H1 (cell line): ENCODE measurements around the gene SIGLEC15. TPM values are rescaled to one million over a fixed set of nuclear protein-coding genes. Genes with fewer than 3 reads are reported as not detected.

Experiments
- CTCF ChIA-PET: fragments of 300-600 bp; sonication (Branson Sonifier 250); formaldehyde crosslinking; loops from one replicate; lab custom pipeline; 2021; ENCODE audit not compliant: partially characterized antibody; lab: Charles Lee
- POLR2A ChIA-PET: fragments of 300-600 bp; sonication (Branson Sonifier 250); formaldehyde crosslinking; loops from one replicate; lab custom pipeline; 2021; ENCODE audit warnings: inconsistent platforms; ENCODE audit not compliant: partially characterized antibody; lab: Charles Lee
- DNase-seq, 2 experiments: peaks; one replicate each; pipeline versions ENCODE4 v3.0.0 to v3.0.0-alpha.2; 2010 to 2022; ENCODE audit warnings: low spot score in 2 of 2, low read depth in 1 of 2, mixed read lengths in 1 of 2
- FAIRE-seq: peaks from 2 replicates; lab custom pipeline; 2011; peaks lifted over from hg19 to GRCh38; lab: Jason Lieb, UNC
- H2AFZ ChIP-seq: 2 replicates; pipeline ENCODE4 v1.8.1; 2012; ENCODE audit warnings: low read length, inconsistent platforms
- H2AK5ac ChIP-seq: 2 replicates; pipeline ENCODE4 v1.6.1; 2013; ENCODE audit warnings: low read depth, low read length
- H2BK120ac ChIP-seq: replicated peaks from 2 replicates; pipeline ENCODE3; 2013; ENCODE audit warnings: low read depth, low read length, inconsistent platforms
- H2BK12ac ChIP-seq: 2 replicates; pipeline ENCODE4 v1.6.1; 2013; ENCODE audit warnings: low read depth, low read length
- H2BK15ac ChIP-seq: 2 replicates; pipeline ENCODE4 v1.6.1; 2013; ENCODE audit warnings: low read length
- H2BK20ac ChIP-seq: 2 replicates; pipeline ENCODE4 v1.6.1; 2013; ENCODE audit warnings: low read length
- H2BK5ac ChIP-seq: 2 replicates; pipeline ENCODE4 v1.6.1; 2013; ENCODE audit warnings: low read depth, low read length
- H3K14ac ChIP-seq: 2 replicates; pipeline ENCODE4 v1.6.1; 2013; ENCODE audit warnings: inconsistent platforms; ENCODE audit not compliant: insufficient read length
- H3K18ac ChIP-seq: 2 replicates; pipeline ENCODE4 v1.6.1; 2013; ENCODE audit warnings: low read length; ENCODE audit errors: extremely low read depth
- H3K23ac ChIP-seq: 2 replicates; pipeline ENCODE4 v1.6.1; 2013; ENCODE audit warnings: inconsistent platforms; ENCODE audit not compliant: insufficient read length
- H3K23me2 ChIP-seq: 2 replicates; pipeline ENCODE4 v1.6.1; 2013; ENCODE audit warnings: low read depth, low read length
- H3K27ac ChIP-seq: 2 replicates; pipeline ENCODE4 v1.6.1; 2011; ENCODE audit warnings: low read depth, low read length, inconsistent platforms
- H3K27me3 ChIP-seq, 4 experiments: replicated peaks in 1 of 4; 1 replicate in 1 of 4; 2 replicates in 3 of 4; pipeline versions ENCODE4 v1.6.1 to v1.8.1; 2011 to 2013; ENCODE audit warnings: low read length in 3 of 4, mild to moderate bottlenecking in 3 of 4, inconsistent platforms in 2 of 4, mixed read lengths in 2 of 4, moderate library complexity in 1 of 4; ENCODE audit not compliant: control insufficient read depth in 3 of 4, insufficient read depth in 3 of 4; ENCODE audit errors: extremely low read depth in 1 of 4
- H3K36me3 ChIP-seq, 4 experiments: 2 replicates each; pipeline versions ENCODE4 v1.6.1 to v1.8.1; 2011 to 2013; ENCODE audit warnings: mild to moderate bottlenecking in 4 of 4, low read length in 3 of 4, moderate library complexity in 2 of 4, control low read depth in 1 of 4, inconsistent platforms in 1 of 4; ENCODE audit not compliant: insufficient read depth in 4 of 4, control insufficient read depth in 2 of 4
- H3K4ac ChIP-seq: replicated peaks from 2 replicates; pipeline ENCODE3; 2013; ENCODE audit warnings: low read length, low read depth, mixed read lengths, inconsistent platforms; ENCODE audit not compliant: insufficient read length
- H3K4me1 ChIP-seq, 4 experiments: replicated peaks in 1 of 4; 1 replicate in 1 of 4; 2 replicates in 3 of 4; pipeline versions ENCODE4 v1.6.1 to v1.8.1; 2011 to 2013; ENCODE audit warnings: low read length in 3 of 4, inconsistent platforms in 2 of 4, mixed read lengths in 1 of 4; ENCODE audit not compliant: insufficient read depth in 4 of 4, control insufficient read depth in 3 of 4
- H3K4me2 ChIP-seq, 2 experiments: 2 replicates each; pipeline versions ENCODE4 v1.6.1 to v1.8.1; 2011 to 2013; ENCODE audit warnings: low read depth in 2 of 2, low read length in 2 of 2, control low read depth in 1 of 2, inconsistent platforms in 1 of 2, mild to moderate bottlenecking in 1 of 2; ENCODE audit not compliant: insufficient read depth in 1 of 2
- H3K4me3 ChIP-seq, 4 experiments: fragments of 200-600, 300-600 bp in 1 of 4; sonication (generic), shearing (Covaris generic), sonication (Bioruptor Twin) in 1 of 4; 2 replicates each; pipeline versions ENCODE4 v1.5.1 to v1.8.1; 2011 to 2016; ENCODE audit warnings: low read length in 4 of 4, low read depth in 3 of 4, control low read depth in 2 of 4, inconsistent platforms in 2 of 4, mild to moderate bottlenecking in 2 of 4, mixed read lengths in 1 of 4, moderate library complexity in 1 of 4; ENCODE audit not compliant: insufficient read depth in 2 of 4; ENCODE audit errors: extremely low read depth in 1 of 4
- H3K56ac ChIP-seq: replicated peaks from 2 replicates; pipeline ENCODE3; 2013; ENCODE audit warnings: low read depth, mild to moderate bottlenecking, mixed read lengths, low read length, inconsistent platforms; ENCODE audit not compliant: insufficient read length
- H3K79me1 ChIP-seq: 2 replicates; pipeline ENCODE4 v1.6.1; 2013; ENCODE audit warnings: low read depth, low read length, control low read depth
- H3K79me2 ChIP-seq, 2 experiments: 2 replicates each; pipeline versions ENCODE4 v1.6.1 to v1.8.1; 2012 to 2013; ENCODE audit warnings: low read length in 2 of 2, mild to moderate bottlenecking in 2 of 2, inconsistent platforms in 1 of 2; ENCODE audit not compliant: insufficient read depth in 2 of 2, control insufficient read depth in 1 of 2
- H3K9ac ChIP-seq, 4 experiments: replicated peaks in 1 of 4; 1 replicate in 1 of 4; 2 replicates in 3 of 4; pipeline versions ENCODE4 v1.6.1 to v1.8.1; 2011 to 2013; ENCODE audit warnings: low read depth in 3 of 4, low read length in 3 of 4, control low read depth in 2 of 4, mild to moderate bottlenecking in 2 of 4, moderate library complexity in 2 of 4, inconsistent platforms in 1 of 4; ENCODE audit errors: extremely low read depth in 1 of 4
- H3K9me3 ChIP-seq, 2 experiments: 2 replicates each; pipeline versions ENCODE4 v1.6.1 to v1.8.1; 2012 to 2013; ENCODE audit warnings: mild to moderate bottlenecking in 2 of 2, moderate library complexity in 2 of 2, control low read depth in 1 of 2, inconsistent platforms in 1 of 2, low read depth in 1 of 2, low read length in 1 of 2, mixed read lengths in 1 of 2; ENCODE audit not compliant: insufficient read depth in 2 of 2
- H4K20me1 ChIP-seq, 2 experiments: replicated peaks in 1 of 2; 2 replicates each; pipeline versions ENCODE3 to v1.8.1; 2011 to 2013; ENCODE audit warnings: inconsistent platforms in 2 of 2, low read length in 2 of 2, mild to moderate bottlenecking in 1 of 2; ENCODE audit not compliant: insufficient read depth in 2 of 2, control insufficient read depth in 1 of 2
- H4K5ac ChIP-seq: 2 replicates; pipeline ENCODE4 v1.6.1; 2013; ENCODE audit warnings: low read length, low read depth, mixed read lengths, inconsistent platforms; ENCODE audit not compliant: insufficient read length
- H4K8ac ChIP-seq: 2 replicates; pipeline ENCODE4 v1.8.0; 2013; ENCODE audit warnings: mild to moderate bottlenecking, moderate library complexity, low read length, inconsistent platforms; ENCODE audit not compliant: insufficient read depth; ENCODE audit errors: extremely low read depth
- H4K91ac ChIP-seq: replicated peaks from 2 replicates; pipeline ENCODE3; 2013; ENCODE audit warnings: low read length, mixed read lengths, inconsistent platforms; ENCODE audit not compliant: insufficient read length
- BACH1 ChIP-seq: IDR thresholded peaks from 2 replicates; pipeline ENCODE4 v1.6.1; 2012; ENCODE audit warnings: low read length, improper control_type of control experiment
- EP300 ChIP-seq, 2 experiments: IDR thresholded peaks; 1 replicate in 1 of 2; 2 replicates in 1 of 2; pipeline ENCODE4 v1.6.1; 2011 to 2012; ENCODE audit warnings: low read depth in 2 of 2, low read length in 2 of 2, mild to moderate bottlenecking in 2 of 2, borderline replicate concordance in 1 of 2, inconsistent platforms in 1 of 2, moderate library complexity in 1 of 2
- FOSL1 ChIP-seq: IDR thresholded peaks from 2 replicates; pipeline ENCODE4 v1.6.1; 2011; ENCODE audit warnings: mild to moderate bottlenecking, low read depth, low read length, moderate library complexity; ENCODE audit not compliant: insufficient read depth
- NANOG ChIP-seq: IDR thresholded peaks from 2 replicates; pipeline ENCODE4 v1.6.1; 2011; ENCODE audit warnings: low read length, low read depth, mild to moderate bottlenecking, inconsistent platforms; ENCODE audit not compliant: insufficient read depth, poor library complexity, severe bottlenecking
- RBBP5 ChIP-seq: IDR thresholded peaks from 2 replicates; pipeline ENCODE4 v1.7.1; 2012; ENCODE audit warnings: low read depth, mild to moderate bottlenecking, inconsistent platforms, low read length, moderate library complexity, borderline replicate concordance
- RNF2 ChIP-seq: fragments of 200-900, 300-1000 bp; sonication (generic); IDR thresholded peaks from 2 replicates; pipeline ENCODE4 v1.7.1; 2016; ENCODE audit warnings: borderline replicate concordance, low read depth, mild to moderate bottlenecking, antibody characterized with exemption, low read length; ENCODE audit not compliant: poor library complexity, severe bottlenecking; ENCODE audit errors: missing control alignments
- SAP30 ChIP-seq: fragments of 300-600 bp; sonication (generic); IDR thresholded peaks from 2 replicates; pipeline ENCODE4 v1.7.1; 2012; ENCODE audit warnings: low read length, moderate library complexity, mild to moderate bottlenecking, inconsistent platforms; ENCODE audit not compliant: insufficient read depth, insufficient replicate concordance
- WGBS, 2 experiments: shearing (Covaris generic) in 1 of 2; methylation state at CpG; one replicate each; pipeline versions ENCODE4 v1.1.6 to v1.1.7; 2013 to 2015; ENCODE audit warnings: low lambda C conversion rate in 2 of 2, mixed read lengths in 2 of 2, inconsistent platforms in 1 of 2, low coverage in 1 of 2, missing lambda C conversion rate in 1 of 2; ENCODE audit not compliant: insufficient replicate concordance in 2 of 2, insufficient coverage in 1 of 2, insufficient read length in 1 of 2; ENCODE audit errors: extremely low coverage in 1 of 2, missing lambda C conversion rate in 1 of 2; 5-methylcytosine and 5-hydroxymethylcytosine counted together
- polyA plus RNA-seq, 7 experiments: library from polyadenylated mRNA; depleted of rRNA in 3 of 7; stranded (reverse) in 5 of 7; unstranded in 2 of 7; fragments of >200 nt in 5 of 7; fragments of 200-250 nt in 2 of 7; gene quantifications; 1 replicate in 5 of 7; 2 replicates in 1 of 7; 4 replicates in 1 of 7; pipeline versions ENCODE4 v1.2.1 to v1.2.3, GENCODE V29; 2011 to 2013; ENCODE audit warnings: missing spikeins in 2 of 7, mixed read lengths in 2 of 7
- total RNA-seq: library from RNA; stranded (reverse); fragmentation: NEBNext Ultra II Directional; extraction: Animal tissue kit (Norgen Biotek cat#: 25700); gene quantifications from 2 replicates; pipeline ENCODE4 v1.2.1, GENCODE V29; 2021

SIGLEC15 gene
- total and polyA plus RNA-seq, 2 of the 8 experiments (the other 6 are each of a cell fraction or from before 2014, with no cell fraction given), result 0.20 to 0.37 TPM

GRCh38 chr18:45849529-45849928 is 24.1 kb downstream of the SIGLEC15 start:
- Histone ChIP-seq H3K4me2 (no peak overlapping the region), H4K5ac (no peak overlapping the region), H3K79me1 (no peaks in the 10 kb centered on the region), H3K27ac (no peak overlapping the region), H3K9ac (no peak overlapping the region), H2BK15ac (no peak overlapping the region), H3K79me2 (no peaks in the 10 kb centered on the region), H3K36me3 (peaks cover 0 to 3% (median under 1%) of the 10 kb centered on the region in 4 experiments; a peak in 2 of 8 replicates), H3K4me3 (no peak overlapping the region), H2AFZ (no peak overlapping the region), H4K20me1 (no peaks in the 10 kb centered on the region), H3K14ac (no peak overlapping the region), H3K23me2 (no peaks in the 10 kb centered on the region), H3K9me3 (no peaks in the 10 kb centered on the region), H2BK5ac (no peak overlapping the region), H3K18ac (no peak overlapping the region), H3K23ac (no peak overlapping the region), H4K91ac (no peak overlapping the region), H3K56ac (no peak overlapping the region), H3K4ac (no peak overlapping the region), H4K8ac (no peak overlapping the region), H2BK20ac (no peak overlapping the region), H3K4me1 (no peaks in the 10 kb centered on the region), H2AK5ac (no peak overlapping the region), H2BK12ac (no peak overlapping the region), H3K27me3 (no peaks in the 10 kb centered on the region), H2BK120ac (no peak overlapping the region)
- ChIA-PET CTCF (interaction anchor here (0.6 to 5.2 kb wide), 21 partner anchors 9 to 224 kb away, joined by 3 to 41 read pairs (median 4); partner anchors contain the start of gene SLC14A1), POLR2A (no interaction called here)
- 92% methylated on average over 7 of the region's 7 CpGs; no CpG with 5 or more reads in 1 of the 2 experiments for WGBS, 2 experiments
- TF ChIP-seq NANOG (no peak), FOSL1 (no peak), BACH1 (no peak), EP300 (IDR thresholded peaks at IDR 0.05; ENCODE audit: borderline replicate concordance in 1 of 2, low read depth in 2 of 2, low read length in 2 of 2) (no peak), RBBP5 (no peak), RNF2 (no peak), SAP30 (no peak)
- FAIRE-seq (no peak), DNase-seq (no peak)
